GM12801 (cell line): ENCODE measurements around the gene UVSSA.

Experiments used
- CTCF ChIP-seq: IDR thresholded peaks from one replicate; pipeline ENCODE4 v1.5.1; 2011; ENCODE audit warnings: control low read depth; ENCODE audit not compliant: insufficient read length; ENCODE audit errors: extremely low read depth

The UVSSA gene

GRCh38 chr4:1369479-1370079 lies 22.6 kb downstream of the UVSSA start:
- no peak for TF ChIP-seq CTCF

DNA sequence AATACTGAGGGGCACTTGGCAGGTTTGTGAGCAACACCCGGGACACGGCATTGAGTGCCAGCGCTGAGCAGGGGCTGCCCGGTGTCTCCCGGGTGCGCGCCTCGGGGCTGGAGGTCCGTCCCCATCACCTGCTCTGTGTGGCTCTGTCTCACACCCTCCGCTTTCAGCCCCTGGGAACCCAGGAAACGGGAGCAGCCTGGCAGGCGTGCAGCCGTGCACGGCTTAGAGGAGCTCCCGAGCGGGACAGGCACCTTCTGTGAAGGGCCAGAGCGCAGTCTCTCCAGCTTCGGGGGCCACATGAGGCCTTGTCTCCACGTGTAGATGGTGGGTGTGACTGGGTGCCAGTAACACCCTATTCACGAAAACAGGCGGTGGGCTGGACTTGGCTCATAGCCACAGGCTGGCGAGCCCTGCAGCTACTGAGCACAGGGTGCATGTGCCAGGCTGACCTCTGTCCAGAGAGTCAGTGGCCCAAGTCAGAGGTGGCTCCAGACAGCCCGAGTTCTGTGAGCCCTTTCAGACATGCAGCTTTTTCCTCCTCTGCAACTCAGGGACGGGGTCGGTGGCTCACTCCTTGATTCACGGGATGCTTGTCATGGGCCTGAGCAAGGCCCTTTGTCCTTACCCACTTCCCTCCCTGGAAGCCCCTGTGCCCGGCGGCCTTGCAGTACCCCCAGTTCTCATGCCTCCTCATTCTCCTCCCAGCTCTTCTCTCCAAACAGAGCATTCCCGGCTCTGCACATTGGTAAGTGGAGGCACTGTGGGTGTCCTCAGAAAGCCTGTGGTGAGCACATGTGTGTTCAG lies 23.5 kb downstream of the UVSSA start:
- TF ChIP-seq CTCF = no peak

GRCh38 chr4:1371176-1372165 lies 24.5 kb downstream of the UVSSA start:
- no peak for TF ChIP-seq CTCF

DNA sequence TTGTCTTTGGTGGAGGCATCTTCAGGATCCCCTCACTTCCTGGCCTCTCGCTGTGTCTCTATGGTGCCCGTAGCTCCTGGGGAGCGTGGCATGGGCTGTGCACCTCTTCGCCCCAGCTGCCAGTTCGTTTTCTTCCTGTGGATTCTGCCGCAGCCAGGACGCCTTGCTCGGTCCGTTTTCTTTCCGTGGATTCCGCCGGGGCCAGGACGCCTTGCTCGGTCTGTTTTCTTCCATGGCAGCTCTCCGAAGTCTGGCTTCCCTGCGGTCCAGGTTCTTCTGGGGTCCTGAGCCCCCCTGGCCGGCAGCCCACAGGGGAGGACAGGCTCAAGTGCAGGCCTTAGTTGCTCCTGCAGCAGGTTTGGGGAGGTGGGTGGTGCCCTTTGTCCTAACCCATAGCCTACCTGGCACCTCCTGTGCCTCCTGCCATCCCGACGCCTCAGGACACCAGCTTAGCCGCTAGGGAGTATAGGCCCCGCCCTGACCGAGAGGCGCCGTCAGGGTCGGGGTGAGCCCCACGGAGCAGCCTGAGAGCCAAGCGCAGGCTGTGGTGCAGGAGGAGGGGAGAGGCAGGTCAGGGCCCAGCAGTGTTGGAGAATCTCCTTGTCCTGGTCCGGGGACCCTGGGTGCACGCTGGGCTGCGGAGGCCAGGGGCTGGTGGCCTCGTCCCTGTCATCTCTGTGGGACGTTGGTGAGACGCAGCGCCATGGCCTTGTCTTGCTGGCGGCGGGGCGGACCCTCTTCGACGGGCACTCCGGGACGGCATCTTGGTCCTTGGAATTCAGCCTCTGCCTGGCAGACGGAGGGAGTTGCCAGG lies 27.1 kb downstream of the UVSSA start:
- no peak for TF ChIP-seq CTCF

GRCh38 chr4:1374706-1375045 lies 27.7 kb downstream of the UVSSA start:
- TF ChIP-seq CTCF = no peak

DNA sequence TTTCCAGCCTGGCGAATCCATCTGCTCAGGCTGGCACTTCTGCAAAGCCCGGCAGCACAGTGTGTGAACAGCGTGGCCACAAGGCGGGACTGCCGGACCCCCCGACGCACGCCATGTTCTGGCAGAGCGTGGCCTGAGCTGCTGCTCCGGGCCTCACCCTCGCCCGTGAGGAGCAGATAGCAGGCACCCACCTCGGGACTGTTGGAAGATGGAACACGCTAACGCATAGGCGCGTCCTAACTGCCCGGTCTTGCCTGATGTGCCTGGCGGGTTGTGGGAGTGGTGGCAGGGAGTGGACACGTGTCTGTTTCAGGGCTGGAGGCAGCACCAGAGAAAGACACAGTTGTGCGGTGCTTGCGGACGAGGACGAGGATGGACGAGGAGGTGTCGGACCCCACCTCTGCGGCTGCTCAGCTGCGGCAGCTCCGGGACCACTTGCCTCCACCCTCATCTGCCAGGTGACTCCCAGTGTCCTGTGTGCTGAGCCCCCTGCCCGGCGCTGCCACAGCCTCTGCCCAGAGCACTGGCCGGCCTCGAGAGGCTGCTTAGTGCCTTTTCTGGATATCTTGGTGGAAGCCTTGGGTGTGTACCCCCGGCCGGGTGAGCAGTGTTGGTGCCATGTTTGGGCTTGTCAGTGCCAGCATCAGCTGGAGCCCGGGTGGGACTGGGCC lies 28.2 kb downstream of the UVSSA start:
- TF ChIP-seq CTCF = no peak
